ENCODE data around the gene ZDHHC3. TPM values are rescaled to one million over a fixed set of nuclear protein-coding genes. Genes with fewer than 3 reads are reported as not detected.

Gene ZDHHC3, protein sequence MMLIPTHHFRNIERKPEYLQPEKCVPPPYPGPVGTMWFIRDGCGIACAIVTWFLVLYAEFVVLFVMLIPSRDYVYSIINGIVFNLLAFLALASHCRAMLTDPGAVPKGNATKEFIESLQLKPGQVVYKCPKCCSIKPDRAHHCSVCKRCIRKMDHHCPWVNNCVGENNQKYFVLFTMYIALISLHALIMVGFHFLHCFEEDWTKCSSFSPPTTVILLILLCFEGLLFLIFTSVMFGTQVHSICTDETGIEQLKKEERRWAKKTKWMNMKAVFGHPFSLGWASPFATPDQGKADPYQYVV
- total RNA-seq, result 100 to 1,000 TPM in 3 of 4 donors, 10 to 100 TPM in 1; 98.4 to 139 (median 117) TPM

DNA sequence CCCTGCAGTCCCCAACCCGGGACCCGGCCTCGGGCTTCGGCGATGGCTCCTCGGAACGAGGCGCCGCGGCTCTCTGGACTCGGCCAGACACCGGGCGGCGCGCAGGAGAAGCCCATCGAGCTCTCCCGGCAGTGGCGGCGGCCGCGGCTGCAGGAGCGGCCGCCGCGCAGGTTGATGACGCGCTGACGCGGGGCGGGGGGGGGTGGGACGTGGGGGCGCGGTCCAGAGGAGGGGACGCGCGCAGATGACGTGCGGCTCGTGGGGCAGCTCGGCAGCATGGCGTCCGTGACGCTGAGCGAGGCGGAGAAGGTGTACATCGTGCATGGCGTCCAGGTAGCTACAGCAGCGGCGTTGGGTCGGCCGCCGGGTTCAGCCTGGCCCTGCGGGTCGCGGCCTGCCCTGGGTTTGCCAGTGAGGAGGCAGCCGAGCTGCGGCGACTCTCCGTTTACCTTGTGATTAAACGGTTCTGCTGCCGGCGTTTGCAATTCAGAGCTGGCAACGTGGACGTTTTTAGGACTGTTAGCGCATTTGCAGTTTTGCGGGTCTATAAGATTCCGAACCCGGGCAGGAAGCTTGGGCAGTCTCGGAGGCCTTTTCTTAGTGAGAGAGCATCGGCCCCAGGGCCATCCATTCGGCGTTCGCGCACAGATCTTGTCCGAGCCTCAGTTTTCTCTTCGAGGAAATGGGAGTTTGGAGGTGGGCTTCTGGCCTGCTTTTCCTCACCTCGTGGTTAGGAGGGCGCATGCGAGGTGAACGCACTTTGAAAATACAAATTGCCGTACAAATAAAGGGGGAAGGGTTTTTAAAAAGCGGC, at the start of gene ZDHHC3, which contains the start of gene EXOSC7:
TSS of gene ZDHHC3 (minus strand) at position 173 of the 814 bp plus-strand sequence. CDS start 16,738 bp downstream, outside the sequence.
TSS of gene EXOSC7 (plus strand) at position 243 of the 814 bp plus-strand sequence. CDS start at position 277, 34 bp downstream.
- 1% methylated on average over 29 to 66 of the region's 82 CpGs for WGBS, 2 donors
- TF ChIP-seq POLR2A (IDR thresholded peaks at IDR 0.05) (peak; percentile 9 to 65), EP300 (IDR thresholded peaks at IDR 0.05) (peak; percentile 51 to 84)
- TF ChIP-seq, protein P1, sequence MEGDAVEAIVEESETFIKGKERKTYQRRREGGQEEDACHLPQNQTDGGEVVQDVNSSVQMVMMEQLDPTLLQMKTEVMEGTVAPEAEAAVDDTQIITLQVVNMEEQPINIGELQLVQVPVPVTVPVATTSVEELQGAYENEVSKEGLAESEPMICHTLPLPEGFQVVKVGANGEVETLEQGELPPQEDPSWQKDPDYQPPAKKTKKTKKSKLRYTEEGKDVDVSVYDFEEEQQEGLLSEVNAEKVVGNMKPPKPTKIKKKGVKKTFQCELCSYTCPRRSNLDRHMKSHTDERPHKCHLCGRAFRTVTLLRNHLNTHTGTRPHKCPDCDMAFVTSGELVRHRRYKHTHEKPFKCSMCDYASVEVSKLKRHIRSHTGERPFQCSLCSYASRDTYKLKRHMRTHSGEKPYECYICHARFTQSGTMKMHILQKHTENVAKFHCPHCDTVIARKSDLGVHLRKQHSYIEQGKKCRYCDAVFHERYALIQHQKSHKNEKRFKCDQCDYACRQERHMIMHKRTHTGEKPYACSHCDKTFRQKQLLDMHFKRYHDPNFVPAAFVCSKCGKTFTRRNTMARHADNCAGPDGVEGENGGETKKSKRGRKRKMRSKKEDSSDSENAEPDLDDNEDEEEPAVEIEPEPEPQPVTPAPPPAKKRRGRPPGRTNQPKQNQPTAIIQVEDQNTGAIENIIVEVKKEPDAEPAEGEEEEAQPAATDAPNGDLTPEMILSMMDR (IDR thresholded peaks at IDR 0.05), result peak in 1 of 5 experiments; percentile 18
- peak within 1 kb of the TSS; percentile 70 to 93 (median 84) for H3K27ac ChIP-seq

DNA sequence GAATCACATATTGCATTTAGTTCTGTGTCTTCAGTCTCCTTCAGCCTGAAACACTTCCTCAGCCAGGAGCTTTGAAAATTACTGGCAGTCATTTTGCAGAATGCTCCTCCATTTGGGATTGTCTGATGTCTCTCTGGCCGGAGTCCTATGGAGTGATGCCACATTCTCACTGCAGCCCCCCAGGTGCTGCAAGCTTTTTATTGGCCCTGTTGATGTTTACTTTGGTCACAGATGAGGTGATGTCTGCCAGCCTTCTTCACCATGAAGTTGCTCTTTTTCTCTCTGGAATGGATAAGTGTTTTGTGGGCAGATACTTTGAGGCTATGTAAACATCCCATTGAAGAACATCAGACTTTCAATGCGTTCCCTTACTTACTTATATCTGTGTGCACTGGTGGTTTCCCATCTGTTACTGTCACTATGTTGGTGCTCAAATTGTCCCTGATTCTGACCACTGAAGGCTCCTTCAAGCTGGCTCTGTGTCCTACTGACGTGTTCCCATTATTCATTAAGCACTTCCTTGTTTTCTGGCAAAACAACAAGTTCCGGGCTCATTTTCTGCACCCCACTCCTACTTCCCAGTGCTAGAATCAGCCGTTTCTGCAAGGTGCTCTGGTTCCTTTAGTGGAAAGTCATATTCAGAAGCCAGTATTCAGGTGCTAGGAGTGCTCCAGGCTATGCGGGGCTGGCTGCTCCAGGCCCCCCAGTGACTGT, 48.7 kb upstream of the ZDHHC3 start:
- H3K36me3 ChIP-seq, result no peaks in the 10 kb centered on the region
- H3K9me3 ChIP-seq, result no peaks in the 10 kb centered on the region
- peaks cover 0 to 87% (median 29%) of the 10 kb centered on the region in 4 donors for H3K4me1 ChIP-seq
- DNase-seq (ENCODE audit: low spot score in 2 of 2), result no peak
- H3K27ac ChIP-seq, result peak overlapping the region in 2 of 4 donors; percentile 71 to 82
- WGBS, 2 donors, result 43 to 45% methylated on average over 6 of the region's 6 CpGs
- no peak for TF ChIP-seq POLR2A (IDR thresholded peaks at IDR 0.05)
- TF ChIP-seq, protein P1 (IDR thresholded peaks at IDR 0.05), result no peak
- TF ChIP-seq EP300 (IDR thresholded peaks at IDR 0.05), result no peak
- H3K27me3 ChIP-seq, result no peaks in the 10 kb centered on the region
- no peak overlapping the region for H3K4me3 ChIP-seq

More for the DNA sequence above, at the start of gene ZDHHC3, which contains the start of gene EXOSC7:
- Histone ChIP-seq H3K4me3 (peak within 1 kb of the TSS; percentile 68 to 100 (median 98)), H3K4me1 (peaks cover 0 to 64% (median 18%) of the 10 kb centered on the region in 4 donors), H3K36me3 (no peaks in the 10 kb centered on the region), H3K9me3 (no peaks in the 10 kb centered on the region), H3K27me3 (no peaks in the 10 kb centered on the region)
- DNase-seq (ENCODE audit: low spot score in 2 of 2), result peak; percentile 74 to 79

DNA sequence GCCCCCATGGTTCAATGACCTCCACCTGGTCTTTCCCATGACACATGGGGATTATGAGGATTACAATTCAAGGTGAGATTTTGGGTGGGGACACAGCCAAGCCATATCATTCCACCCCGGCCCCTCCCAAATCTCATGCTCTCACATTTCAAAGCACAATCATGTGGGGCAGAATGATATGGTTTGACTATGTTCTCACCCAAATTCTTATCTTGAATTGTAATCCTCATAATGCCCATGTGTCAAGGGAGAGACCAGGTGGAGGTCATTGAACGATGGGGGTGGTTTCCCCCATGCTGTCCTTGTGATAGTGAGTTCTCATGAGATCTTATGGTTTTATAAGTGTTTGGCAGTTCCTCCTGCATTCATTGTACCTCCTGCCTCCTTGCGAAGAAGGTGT, 47.7 kb upstream of the ZDHHC3 start:
- no peak overlapping the region for H3K4me3 ChIP-seq
- TF ChIP-seq POLR2A (IDR thresholded peaks at IDR 0.05), result no peak
- TF ChIP-seq, protein P1 (IDR thresholded peaks at IDR 0.05), result no peak
- TF ChIP-seq EP300 (IDR thresholded peaks at IDR 0.05), result no peak
- H3K36me3 ChIP-seq, result no peaks in the 10 kb centered on the region
- 71 to 81% methylated on average over 3 of the region's 3 CpGs for WGBS, 2 donors
- no peak for DNase-seq (ENCODE audit: low spot score in 2 of 2)
- no peaks in the 10 kb centered on the region for H3K27me3 ChIP-seq
- peak overlapping the region in 2 of 4 donors; percentile 71 to 82 for H3K27ac ChIP-seq
- peaks cover 0 to 77% (median 29%) of the 10 kb centered on the region in 4 donors for H3K4me1 ChIP-seq
- H3K9me3 ChIP-seq, result no peaks in the 10 kb centered on the region

DNA sequence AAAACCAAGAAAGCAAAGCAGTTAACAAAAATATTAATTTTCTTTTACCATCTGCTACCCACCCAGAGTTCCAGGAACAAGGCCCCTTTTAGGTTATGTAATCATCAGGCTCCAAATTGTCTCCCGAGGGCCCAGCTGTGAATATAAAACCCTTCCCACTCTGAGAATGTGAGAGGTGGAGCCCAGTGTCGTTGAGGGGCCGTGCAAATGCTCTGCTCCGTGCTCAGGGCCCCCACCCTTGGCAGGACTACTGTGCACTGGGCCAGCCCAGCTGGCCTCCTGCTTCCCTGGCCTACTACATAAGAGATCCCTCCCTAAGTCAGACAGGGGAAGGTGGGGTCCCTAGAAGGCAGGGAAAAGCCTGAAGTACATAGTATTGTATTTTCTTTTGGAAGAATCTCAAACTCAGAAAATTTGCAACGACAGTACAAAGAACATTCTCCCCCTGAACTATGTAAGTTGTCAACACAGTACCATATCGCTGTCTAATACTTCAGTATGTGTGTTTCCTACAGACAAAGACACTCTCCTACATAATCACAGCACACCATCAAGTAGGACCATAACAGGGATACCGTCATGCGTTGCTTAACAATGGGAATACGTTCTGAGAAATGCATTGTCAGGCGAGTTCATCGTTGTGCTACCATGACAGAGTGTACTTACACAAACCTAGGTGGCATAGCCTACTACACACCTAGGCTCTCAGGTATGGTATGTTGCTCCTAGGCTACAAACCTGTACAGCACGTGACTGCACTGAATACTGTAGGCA, 45.7 kb upstream of the ZDHHC3 start:
- H3K27ac ChIP-seq, result peak overlapping the region; percentile 1 to 80 (median 50)

More for the DNA sequence above, 45.7 kb upstream of the ZDHHC3 start:
- TF ChIP-seq EP300 (IDR thresholded peaks at IDR 0.05), result peak in 1 of 2 donors; percentile 63
- peak in 1 of 2 donors; percentile 3 for TF ChIP-seq POLR2A (IDR thresholded peaks at IDR 0.05)
- TF ChIP-seq, protein P1 (IDR thresholded peaks at IDR 0.05), result no peak
- 49 to 58% methylated on average over 12 of the region's 12 CpGs for WGBS, 2 donors
- peaks cover 0 to 66% (median 25%) of the 10 kb centered on the region in 4 donors for H3K4me1 ChIP-seq
- H3K4me3 ChIP-seq, result no peak overlapping the region
- H3K9me3 ChIP-seq, result no peaks in the 10 kb centered on the region
- H3K36me3 ChIP-seq, result no peaks in the 10 kb centered on the region
- DNase-seq (ENCODE audit: low spot score in 2 of 2), result peak; percentile 59 to 61
- no peaks in the 10 kb centered on the region for H3K27me3 ChIP-seq

Measured in tibial nerve (tissue), 4 donors.